ENCODE data around the gene ABRAXAS1. TPM values are rescaled to one million over a fixed set of nuclear protein-coding genes. Genes with fewer than 3 reads are reported as not detected.

Gene ABRAXAS1
- total and polyA plus RNA-seq, 2 of the 8 experiments (the other 6 are each of a cell fraction or from before 2014, with no cell fraction given), result 11.4 to 32.1 TPM

- TF ChIP-seq BRCA1 (IDR thresholded peaks at IDR 0.05; ENCODE audit: low read depth, low read length), result peak; percentile 89
- peak; percentile 87 for TF ChIP-seq PHF8 (conservative IDR thresholded peaks at IDR 0.05; ENCODE audit: low read depth, low read length)
- peak; percentile 98 for TF ChIP-seq GABPA (IDR thresholded peaks at IDR 0.05; ENCODE audit: borderline replicate concordance, insufficient read depth, low read length)
- peak; percentile 97 for TF ChIP-seq NRF1 (IDR thresholded peaks at IDR 0.05; ENCODE audit: low read depth, low read length)
- peak; percentile 1 to 60; a peak in 1 of 3 replicates for TF ChIP-seq EP300 (IDR thresholded peaks at IDR 0.05; ENCODE audit: borderline replicate concordance in 1 of 2, low read depth in 2 of 2, low read length in 2 of 2)
- TF ChIP-seq SP4 (IDR thresholded peaks at IDR 0.05; ENCODE audit: low read length), result peak; percentile 87; the same call in 1 of the 2 replicates
- peak; percentile 71; the same call in 1 of the 2 replicates for TF ChIP-seq GTF2F1 (IDR thresholded peaks at IDR 0.05; ENCODE audit: borderline replicate concordance, low read depth, low read length)
- TF ChIP-seq POLR2A (IDR thresholded peaks at IDR 0.05; ENCODE audit: control extremely low read depth in 1 of 2, low read depth in 2 of 2, low read length in 2 of 2), result peak; percentile 93 to 95
- peak; percentile 98 for TF ChIP-seq USF2 (IDR thresholded peaks at IDR 0.05; ENCODE audit: low read length)
- no peak for TF ChIP-seq SIRT6 (IDR thresholded peaks at IDR 0.05; ENCODE audit: low read length)
- TF ChIP-seq TAF1 (IDR thresholded peaks at IDR 0.05; ENCODE audit: low read depth, low read length), result peak; percentile 96
- no peak for TF ChIP-seq CTBP2 (IDR thresholded peaks at IDR 0.05; ENCODE audit: borderline replicate concordance, insufficient read depth, insufficient read length, low read length)
- peak; percentile 76 for TF ChIP-seq CREB1 (IDR thresholded peaks at IDR 0.05)
- TF ChIP-seq TBP (IDR thresholded peaks at IDR 0.05; ENCODE audit: low read depth, low read length), result peak; percentile 95
- peak in 1 of 2 experiments; percentile 84; a peak in 3 of 4 replicates for TF ChIP-seq SIN3A (conservative IDR thresholded peaks at IDR 0.05 in 1 of 2, IDR thresholded peaks at IDR 0.05 in 1 of 2; ENCODE audit: low read depth in 1 of 2, low read length in 2 of 2)
- no peak for TF ChIP-seq MAFK (IDR thresholded peaks at IDR 0.05; ENCODE audit: low read depth, low read length)
- TF ChIP-seq ZNF274 (IDR thresholded peaks at IDR 0.05; ENCODE audit: borderline replicate concordance, extremely low read depth, low read length), result no peak
Observed at GRCh38 chr4:83455281-83456183, 29.4 kb downstream of the ABRAXAS1 start, which contains the start of the genes HELQ and MRPS18C (continued).

Data from H1 (cell line).